ENCODE results near the gene HCFC1R1.

GRCh38 chr16:3007059-3007956 is 16.4 kb downstream of the HCFC1R1 start:
- TF ChIP-seq GLIS2 (tag by site-specific recombination; IDR thresholded peaks at IDR 0.05) (no peak), CTCF (tag by site-specific recombination; IDR thresholded peaks at IDR 0.05) (no peak), ZNF19 (tag by site-specific recombination; IDR thresholded peaks at IDR 0.05; ENCODE audit: low read depth) (no peak), ZNF677 (tag by site-specific recombination; IDR thresholded peaks at IDR 0.05) (no peak), ZNF670 (tag by site-specific recombination; IDR thresholded peaks at IDR 0.05; ENCODE audit: low read depth) (no peak), EGR2 (tag by site-specific recombination; IDR thresholded peaks at IDR 0.05; ENCODE audit: low read depth) (no peak), ELK4 (IDR thresholded peaks at IDR 0.05; ENCODE audit: borderline replicate concordance, low read depth, low read length) (no peak), YY1 (tag by site-specific recombination; IDR thresholded peaks at IDR 0.05) (no peak), ZNF514 (tag by site-specific recombination; IDR thresholded peaks at IDR 0.05) (no peak), TCF7L2 (IDR thresholded peaks at IDR 0.05; ENCODE audit: borderline replicate concordance, low read depth, low read length) (no peak), ZNF704 (tag by site-specific recombination; IDR thresholded peaks at IDR 0.05) (no peak)
- TF ChIP-seq, protein P1, sequence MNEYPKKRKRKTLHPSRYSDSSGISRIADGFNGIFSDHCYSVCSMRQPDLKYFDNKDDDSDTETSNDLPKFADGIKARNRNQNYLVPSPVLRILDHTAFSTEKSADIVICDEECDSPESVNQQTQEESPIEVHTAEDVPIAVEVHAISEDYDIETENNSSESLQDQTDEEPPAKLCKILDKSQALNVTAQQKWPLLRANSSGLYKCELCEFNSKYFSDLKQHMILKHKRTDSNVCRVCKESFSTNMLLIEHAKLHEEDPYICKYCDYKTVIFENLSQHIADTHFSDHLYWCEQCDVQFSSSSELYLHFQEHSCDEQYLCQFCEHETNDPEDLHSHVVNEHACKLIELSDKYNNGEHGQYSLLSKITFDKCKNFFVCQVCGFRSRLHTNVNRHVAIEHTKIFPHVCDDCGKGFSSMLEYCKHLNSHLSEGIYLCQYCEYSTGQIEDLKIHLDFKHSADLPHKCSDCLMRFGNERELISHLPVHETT (tag by site-specific recombination; IDR thresholded peaks at IDR 0.05): no peak
- TF ChIP-seq, protein P2, sequence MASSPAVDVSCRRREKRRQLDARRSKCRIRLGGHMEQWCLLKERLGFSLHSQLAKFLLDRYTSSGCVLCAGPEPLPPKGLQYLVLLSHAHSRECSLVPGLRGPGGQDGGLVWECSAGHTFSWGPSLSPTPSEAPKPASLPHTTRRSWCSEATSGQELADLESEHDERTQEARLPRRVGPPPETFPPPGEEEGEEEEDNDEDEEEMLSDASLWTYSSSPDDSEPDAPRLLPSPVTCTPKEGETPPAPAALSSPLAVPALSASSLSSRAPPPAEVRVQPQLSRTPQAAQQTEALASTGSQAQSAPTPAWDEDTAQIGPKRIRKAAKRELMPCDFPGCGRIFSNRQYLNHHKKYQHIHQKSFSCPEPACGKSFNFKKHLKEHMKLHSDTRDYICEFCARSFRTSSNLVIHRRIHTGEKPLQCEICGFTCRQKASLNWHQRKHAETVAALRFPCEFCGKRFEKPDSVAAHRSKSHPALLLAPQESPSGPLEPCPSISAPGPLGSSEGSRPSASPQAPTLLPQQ (tag by site-specific recombination; IDR thresholded peaks at IDR 0.05): no peak
- TF ChIP-seq, protein P3, sequence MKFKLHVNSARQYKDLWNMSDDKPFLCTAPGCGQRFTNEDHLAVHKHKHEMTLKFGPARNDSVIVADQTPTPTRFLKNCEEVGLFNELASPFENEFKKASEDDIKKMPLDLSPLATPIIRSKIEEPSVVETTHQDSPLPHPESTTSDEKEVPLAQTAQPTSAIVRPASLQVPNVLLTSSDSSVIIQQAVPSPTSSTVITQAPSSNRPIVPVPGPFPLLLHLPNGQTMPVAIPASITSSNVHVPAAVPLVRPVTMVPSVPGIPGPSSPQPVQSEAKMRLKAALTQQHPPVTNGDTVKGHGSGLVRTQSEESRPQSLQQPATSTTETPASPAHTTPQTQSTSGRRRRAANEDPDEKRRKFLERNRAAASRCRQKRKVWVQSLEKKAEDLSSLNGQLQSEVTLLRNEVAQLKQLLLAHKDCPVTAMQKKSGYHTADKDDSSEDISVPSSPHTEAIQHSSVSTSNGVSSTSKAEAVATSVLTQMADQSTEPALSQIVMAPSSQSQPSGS (tag by site-specific recombination; IDR thresholded peaks at IDR 0.05; ENCODE audit: low read depth): no peak

All from HEK293 (cell line).